ENCODE data around the gene MARCHF10. TPM values are rescaled to one million over a fixed set of nuclear protein-coding genes. Genes with fewer than 3 reads are reported as not detected.
"Not testable (repeated sequence)": the region's sequence is repeated elsewhere in the genome, so short reads cannot be mapped to it uniquely, and the experiment has no call there.

Gene MARCHF10
- total and polyA plus RNA-seq, 2 experiments from 2014 or later: not detected

- Histone ChIP-seq H3K27me3 (no peaks in the 10 kb centered on the region), H3K79me2 (no peaks in the 10 kb centered on the region), H3K9me2 (replicated peaks; ENCODE audit: insufficient read depth) (no peaks in the 10 kb centered on the region), H3K9me3 (ENCODE audit: low read depth) (no peaks in the 10 kb centered on the region), H3K4me3 (no peak overlapping the region), H2AFZ (no peak overlapping the region), H3K4me1 (ENCODE audit: insufficient read depth) (no peaks in the 10 kb centered on the region), H3K27ac (no peak overlapping the region), H4K20me1 (ENCODE audit: insufficient read depth, poor library complexity, severe bottlenecking) (no peaks in the 10 kb centered on the region), H3K4me2 (no peak overlapping the region), H3K36me3 (replicated peaks; ENCODE audit: insufficient read depth, low read depth) (no peaks in the 10 kb centered on the region)
- no peak for DNase-seq (ENCODE audit: low spot score)
- WGBS (ENCODE audit: low lambda C conversion rate, missing lambda C conversion rate): 95% methylated on average over 5 of the region's 5 CpGs
- TF ChIP-seq CTCF (IDR thresholded peaks at IDR 0.05; ENCODE audit: poor library complexity) (no peak), EZH2 (IDR thresholded peaks at IDR 0.05; ENCODE audit: borderline replicate concordance) (no peak), EZH2phosphoT487 (IDR thresholded peaks at IDR 0.05; ENCODE audit: low read depth, severe bottlenecking, unreplicated experiment) (no peak)
These were observed 40.2 kb upstream of the MARCHF10 start for GRCh38 chr17:62848334-62848733.

- Histone ChIP-seq H3K9me3 (ENCODE audit: low read depth) (no peaks in the 10 kb centered on the region), H3K4me2 (no peak overlapping the region), H3K27me3 (no peaks in the 10 kb centered on the region), H3K36me3 (replicated peaks; ENCODE audit: insufficient read depth, low read depth) (no peaks in the 10 kb centered on the region), H4K20me1 (ENCODE audit: insufficient read depth, poor library complexity, severe bottlenecking) (no peaks in the 10 kb centered on the region), H3K9me2 (replicated peaks; ENCODE audit: insufficient read depth) (no peaks in the 10 kb centered on the region), H3K27ac (no peak overlapping the region), H2AFZ (no peak overlapping the region), H3K4me1 (ENCODE audit: insufficient read depth) (no peaks in the 10 kb centered on the region), H3K79me2 (no peaks in the 10 kb centered on the region), H3K4me3 (no peak overlapping the region)
- DNase-seq (ENCODE audit: low spot score): no peak
- TF ChIP-seq EZH2phosphoT487 (IDR thresholded peaks at IDR 0.05; ENCODE audit: low read depth, severe bottlenecking, unreplicated experiment) (no peak), CTCF (IDR thresholded peaks at IDR 0.05; ENCODE audit: poor library complexity) (no peak), EZH2 (IDR thresholded peaks at IDR 0.05; ENCODE audit: borderline replicate concordance) (no peak)
- 84% methylated on average over 9 of the region's 9 CpGs for WGBS (ENCODE audit: low lambda C conversion rate, missing lambda C conversion rate)
These were observed 39.3 kb upstream of the MARCHF10 start for GRCh38 chr17:62847426-62847825.

GRCh38 chr17:62840871-62841270, 32.8 kb upstream of the MARCHF10 start:
- H3K36me3 ChIP-seq (replicated peaks; ENCODE audit: insufficient read depth, low read depth): no peaks in the 10 kb centered on the region
- no peaks in the 10 kb centered on the region for H3K4me1 ChIP-seq (ENCODE audit: insufficient read depth)
- TF ChIP-seq EZH2 (IDR thresholded peaks at IDR 0.05; ENCODE audit: borderline replicate concordance): no peak
- TF ChIP-seq CTCF (IDR thresholded peaks at IDR 0.05; ENCODE audit: poor library complexity): no peak
- TF ChIP-seq EZH2phosphoT487 (IDR thresholded peaks at IDR 0.05; ENCODE audit: low read depth, severe bottlenecking, unreplicated experiment): no peak
- no peak overlapping the region for H3K4me3 ChIP-seq
- H2AFZ ChIP-seq: no peak overlapping the region
- DNase-seq (ENCODE audit: low spot score): no peak
- WGBS (ENCODE audit: low lambda C conversion rate, missing lambda C conversion rate): 88% methylated on average over 4 of the region's 4 CpGs
- no peaks in the 10 kb centered on the region for H3K9me3 ChIP-seq (ENCODE audit: low read depth)
- no peaks in the 10 kb centered on the region for H3K9me2 ChIP-seq (replicated peaks; ENCODE audit: insufficient read depth)
- no peak overlapping the region for H3K4me2 ChIP-seq
- no peaks in the 10 kb centered on the region for H4K20me1 ChIP-seq (ENCODE audit: insufficient read depth, poor library complexity, severe bottlenecking)
- H3K27me3 ChIP-seq: no peaks in the 10 kb centered on the region
- no peaks in the 10 kb centered on the region for H3K79me2 ChIP-seq
- H3K27ac ChIP-seq: no peak overlapping the region

- not testable (repeated sequence) for H4K20me1 ChIP-seq (ENCODE audit: insufficient read depth, poor library complexity, severe bottlenecking); H3K27ac ChIP-seq; H2AFZ ChIP-seq; H3K4me2 ChIP-seq; H3K79me2 ChIP-seq; H3K9me3 ChIP-seq (ENCODE audit: low read depth); H3K36me3 ChIP-seq (replicated peaks; ENCODE audit: insufficient read depth, low read depth); H3K9me2 ChIP-seq (replicated peaks; ENCODE audit: insufficient read depth); H3K4me3 ChIP-seq; H3K27me3 ChIP-seq; DNase-seq (ENCODE audit: low spot score); H3K4me1 ChIP-seq (ENCODE audit: insufficient read depth)
- WGBS (ENCODE audit: low lambda C conversion rate, missing lambda C conversion rate): 96% methylated on average over 4 of the region's 4 CpGs
These were observed 25.7 kb upstream of the MARCHF10 start for GRCh38 chr17:62833816-62834215.

Measured in hepatocyte (in vitro differentiated cells).